ENCODE measurements around the gene ENTREP3.

DNA sequence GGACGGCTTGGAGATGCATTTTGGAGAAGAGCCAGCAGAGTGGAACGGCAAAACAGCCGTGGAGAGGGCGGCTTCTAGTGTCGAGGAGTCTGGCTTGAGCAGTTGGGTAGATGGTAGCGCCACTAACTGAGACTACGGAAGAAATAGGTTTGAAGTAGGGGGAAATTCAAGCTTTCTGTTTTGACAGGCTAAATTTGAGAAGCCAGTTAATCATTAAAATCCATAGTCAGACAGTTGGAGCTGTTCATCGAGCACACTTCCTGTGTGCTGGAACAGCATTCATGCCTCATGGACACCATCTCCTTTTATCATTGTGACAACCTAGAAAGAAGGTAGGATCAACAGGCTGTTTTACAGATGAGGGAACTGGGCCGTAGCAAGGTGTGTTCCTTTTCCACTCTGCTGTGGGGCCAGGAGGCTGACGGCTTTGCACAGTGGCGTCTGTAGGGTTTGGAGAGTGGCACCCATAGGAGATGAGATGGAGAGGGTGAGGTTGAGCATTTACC, 49.3 kb upstream of the ENTREP3 start:
- TF ChIP-seq CTCF (IDR thresholded peaks at IDR 0.05) (no peak), POLR2A (IDR thresholded peaks at IDR 0.05) (no peak)

Data from thyroid gland (tissue), 4 donors.